CD8-positive, alpha-beta memory T cell (primary cell): ENCODE data around the gene PWWP2B. TPM values are rescaled to one million over a fixed set of nuclear protein-coding genes. Genes with fewer than 3 reads are reported as not detected.

Experiments
- CTCF ChIA-PET: fragments of 350-600 bp; sonication (Branson Sonifier 250); formaldehyde crosslinking; loops from one replicate; lab custom pipeline; 2021; ENCODE audit warnings: antibody characterized with exemption; lab: Charles Lee
- POLR2A ChIA-PET: fragments of 350-600 bp; sonication (Branson Sonifier 250); formaldehyde crosslinking; loops from one replicate; lab custom pipeline; 2021; ENCODE audit warnings: antibody characterized with exemption; lab: Charles Lee
- DNase-seq, 5 donors: peaks; one replicate each; pipeline versions ENCODE4 v3.0.0 to v3.0.0-alpha.2; 2020 to 2022; ENCODE audit warnings: mixed read lengths in 1 of 5
- H3K27ac ChIP-seq: one replicate; pipeline ENCODE4 v1.7.0; 2013; ENCODE audit warnings: low read depth, mild to moderate bottlenecking, low read length, moderate library complexity
- H3K27me3 ChIP-seq: 2 replicates; pipeline ENCODE4 v1.7.0; 2013; ENCODE audit warnings: low read length, mild to moderate bottlenecking; ENCODE audit not compliant: insufficient read depth, poor library complexity, severe bottlenecking
- H3K36me3 ChIP-seq: 2 replicates; pipeline ENCODE4 v1.7.0; 2013; ENCODE audit warnings: mild to moderate bottlenecking, low read length, moderate library complexity; ENCODE audit not compliant: insufficient read depth
- H3K4me1 ChIP-seq: 2 replicates; pipeline ENCODE4 v1.7.0; 2013; ENCODE audit warnings: mild to moderate bottlenecking, low read length, moderate library complexity; ENCODE audit not compliant: insufficient read depth
- H3K4me3 ChIP-seq: 2 replicates; pipeline ENCODE4 v1.7.0; 2013; ENCODE audit warnings: mild to moderate bottlenecking, low read length
- H3K9me3 ChIP-seq: 2 replicates; pipeline ENCODE4 v1.7.0; 2013; ENCODE audit warnings: mild to moderate bottlenecking, low read length
- H3K27ac Mint-ChIP-seq, 8 donors: one replicate each; pipeline ENCODE4 v1.8.0; 2020 to 2021; ENCODE audit warnings: mixed read lengths in 8 of 8, mild to moderate bottlenecking in 6 of 8, inconsistent platforms in 3 of 8, moderate library complexity in 3 of 8
- H3K27me3 Mint-ChIP-seq, 2 donors: one replicate each; pipeline ENCODE4 v1.8.0; 2020 to 2021; ENCODE audit warnings: mixed read lengths in 2 of 2, mild to moderate bottlenecking in 1 of 2, moderate library complexity in 1 of 2
- H3K36me3 Mint-ChIP-seq, 3 donors: one replicate each; pipeline ENCODE4 v1.8.0; 2020 to 2021; ENCODE audit warnings: mixed read lengths in 3 of 3, inconsistent platforms in 1 of 3, mild to moderate bottlenecking in 1 of 3
- H3K4me1 Mint-ChIP-seq, 3 donors: one replicate each; pipeline ENCODE4 v1.8.0; 2020 to 2021; ENCODE audit warnings: mixed read lengths in 3 of 3, inconsistent platforms in 1 of 3, mild to moderate bottlenecking in 1 of 3
- H3K4me3 Mint-ChIP-seq, 7 donors: one replicate each; pipeline ENCODE4 v1.8.0; 2020 to 2021; ENCODE audit warnings: mixed read lengths in 7 of 7, mild to moderate bottlenecking in 6 of 7, moderate library complexity in 4 of 7, inconsistent platforms in 2 of 7
- H3K9me3 Mint-ChIP-seq, 5 donors: one replicate each; pipeline ENCODE4 v1.8.0; 2020 to 2022; ENCODE audit warnings: mixed read lengths in 5 of 5, mild to moderate bottlenecking in 3 of 5, moderate library complexity in 2 of 5, inconsistent platforms in 1 of 5
- polyA plus RNA-seq: library from polyadenylated mRNA; unstranded; fragments of 300-500 nt; fragmentation: Illumina TruSeq; gene quantifications from one replicate; pipeline ENCODE4 v1.2.3, GENCODE V29; 2021
- total RNA-seq, 2 experiments: library from RNA; stranded (reverse); gene quantifications; one replicate each; pipeline ENCODE4 v1.2.3, GENCODE V29; 2021

The PWWP2B gene
- total and polyA plus RNA-seq, 3 experiments from 2014 or later = 3.1 to 4.4 (median 3.7) TPM

DNA sequence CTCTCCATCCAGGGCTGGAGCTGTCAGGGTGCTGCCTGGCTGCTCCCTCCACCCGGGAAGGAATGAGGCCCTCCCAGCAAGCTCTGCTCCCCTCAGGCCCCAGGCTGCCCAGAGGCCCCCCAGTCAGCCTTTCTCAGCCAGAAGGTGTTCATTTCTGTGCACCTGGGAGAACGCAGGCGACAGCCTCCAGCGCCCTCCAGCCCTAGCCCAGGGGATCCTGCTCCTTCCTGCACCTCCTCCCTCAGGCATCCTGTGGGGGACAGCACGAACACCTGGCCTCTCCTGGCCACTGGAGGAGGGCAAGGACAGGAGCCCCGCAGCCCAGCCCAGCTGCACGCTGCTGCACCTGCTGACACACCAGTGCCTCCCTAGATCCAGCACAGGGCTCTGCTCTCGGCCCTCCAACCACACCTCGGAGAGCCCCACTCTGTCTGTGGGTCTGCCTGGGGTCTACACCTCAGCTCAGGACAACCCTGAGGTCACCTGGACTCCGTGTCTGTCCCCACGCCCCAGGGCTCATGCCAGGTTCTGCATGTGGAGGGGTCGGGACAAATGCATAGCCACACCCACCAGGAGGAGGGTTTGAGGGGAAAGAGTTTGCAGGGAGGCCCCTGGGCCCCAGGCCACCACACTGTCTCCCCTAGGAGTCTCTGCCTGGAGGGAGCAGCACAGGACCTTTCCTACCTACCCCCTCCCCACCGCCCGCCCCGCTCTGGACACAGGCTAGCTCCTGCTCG lies 7.4 kb upstream of the PWWP2B start:
- no peaks in the 10 kb centered on the region for H3K27me3 ChIP-seq
- Mint-ChIP-seq H3K36me3 (no peaks in the 10 kb centered on the region), H3K27me3 (no peaks in the 10 kb centered on the region), H3K4me1 (peaks cover 10 to 12% (median 12%) of the 10 kb centered on the region in 3 donors), H3K4me3 (peak overlapping the region in 2 of 7 donors; percentile 13 to 34), H3K9me3 (no peaks in the 10 kb centered on the region), H3K27ac (peak overlapping the region in 2 of 8 donors; percentile 67 to 74)
- CTCF ChIA-PET = interaction anchor here (0.8 to 2.2 kb wide), 6 partner anchors 54 to 246 kb away, joined by 3 to 5 read pairs (median 3); no protein-coding TSS in a partner anchor
- no peaks in the 10 kb centered on the region for H3K9me3 ChIP-seq
- H3K36me3 ChIP-seq = no peaks in the 10 kb centered on the region
- H3K27ac ChIP-seq = no peak overlapping the region
- DNase-seq = peak in 1 of 5 donors; percentile 47
- H3K4me1 ChIP-seq = peaks cover 7% of the 10 kb centered on the region
- POLR2A ChIA-PET = no interaction called here
- H3K4me3 ChIP-seq = no peak overlapping the region

DNA sequence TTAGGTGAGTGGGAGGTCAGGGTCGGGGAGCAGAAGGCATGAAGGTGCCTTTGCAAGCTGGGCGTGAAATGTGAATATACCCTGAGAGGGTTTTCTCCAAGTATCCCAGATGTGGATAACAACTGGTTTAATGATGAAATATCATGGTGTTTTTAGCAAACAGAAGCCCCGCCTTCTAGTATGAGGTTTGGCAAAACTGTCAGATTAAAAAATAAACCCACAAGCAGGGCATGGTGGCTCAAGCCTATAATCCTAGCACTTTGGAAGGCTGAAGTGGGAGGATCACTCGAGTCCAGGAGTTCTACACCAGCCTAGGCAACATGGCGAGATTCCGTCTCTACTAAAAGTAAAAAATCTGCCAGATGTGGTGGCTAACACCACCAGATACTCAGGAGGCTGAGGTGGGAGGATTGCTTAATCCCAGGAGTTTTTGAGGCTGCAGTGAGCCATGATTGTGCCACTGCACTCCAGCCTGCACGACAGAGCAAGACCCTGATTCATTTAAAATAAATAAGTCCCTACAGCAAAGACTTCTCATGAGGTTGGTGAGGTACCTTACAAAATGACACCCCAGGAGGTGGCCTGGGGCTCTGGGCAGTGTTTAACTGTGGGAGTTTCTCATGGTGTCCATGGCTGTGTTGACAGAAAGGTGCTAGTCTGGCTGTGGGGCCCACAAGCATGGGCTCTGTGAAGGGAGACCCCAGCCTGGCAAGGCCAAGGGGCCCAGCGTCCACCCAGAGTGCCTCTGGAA lies 6.7 kb upstream of the PWWP2B start:
- Mint-ChIP-seq H3K27ac (peak overlapping the region in 4 of 8 donors; percentile 29 to 73 (median 52)), H3K27me3 (no peaks in the 10 kb centered on the region), H3K4me3 (peak overlapping the region in 1 of 7 donors; percentile 34), H3K4me1 (peaks cover 10 to 19% (median 12%) of the 10 kb centered on the region in 3 donors), H3K36me3 (no peaks in the 10 kb centered on the region), H3K9me3 (no peaks in the 10 kb centered on the region)
- ChIA-PET POLR2A (interaction anchor here (0.5 kb wide), 1 partner anchor 31 kb away, joined by 4 read pairs; no protein-coding TSS in a partner anchor), CTCF (interaction anchor here (1.3 to 2.2 kb wide), 4 partner anchors 56 to 245 kb away, joined by 3 to 6 read pairs (median 5); no protein-coding TSS in a partner anchor)
- peak in 1 of 5 donors; percentile 32 for DNase-seq
- no peak overlapping the region for H3K27ac ChIP-seq
- H3K4me3 ChIP-seq = no peak overlapping the region
- no peaks in the 10 kb centered on the region for H3K9me3 ChIP-seq
- no peaks in the 10 kb centered on the region for H3K27me3 ChIP-seq
- H3K4me1 ChIP-seq = peaks cover 7% of the 10 kb centered on the region
- H3K36me3 ChIP-seq = no peaks in the 10 kb centered on the region

DNA sequence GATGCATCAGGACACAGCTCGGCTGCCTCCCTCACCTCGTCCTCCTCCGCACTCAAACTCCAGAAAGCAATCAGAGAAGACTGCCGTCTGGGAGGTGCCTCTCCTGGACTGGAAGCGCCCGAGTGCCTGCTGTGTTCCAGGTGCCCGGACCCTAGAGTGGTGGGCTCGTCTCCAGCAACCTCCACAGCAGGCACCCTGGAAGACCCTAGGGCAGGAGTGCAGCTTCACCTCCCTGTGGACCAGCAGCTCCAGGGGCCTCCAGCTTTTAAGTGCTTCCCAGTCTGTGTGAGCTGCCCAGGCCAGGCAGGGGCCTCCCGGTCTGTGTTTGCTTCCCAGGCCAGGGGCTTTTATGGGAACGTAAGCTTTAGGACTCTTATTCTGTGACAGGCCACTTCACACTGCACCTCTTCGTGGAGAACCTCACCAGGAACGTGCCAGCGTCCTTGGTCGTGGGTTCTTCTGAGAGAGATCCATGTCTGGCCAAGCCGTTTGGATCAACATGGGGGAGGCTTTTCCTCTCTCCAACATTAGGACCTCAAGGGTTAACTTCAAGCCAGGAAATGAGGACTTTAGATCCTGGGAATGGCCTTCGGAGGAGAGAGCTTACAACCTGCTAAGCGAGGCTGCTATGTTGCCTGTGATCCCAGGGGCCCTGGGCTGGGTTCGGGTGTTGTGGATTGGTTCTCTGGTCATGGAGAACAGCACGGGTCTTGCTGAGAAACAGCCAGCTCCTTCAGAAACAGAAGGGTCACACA lies 5.9 kb upstream of the PWWP2B start:
- H3K27me3 Mint-ChIP-seq = no peaks in the 10 kb centered on the region
- Histone ChIP-seq H3K9me3 (no peaks in the 10 kb centered on the region), H3K27me3 (no peaks in the 10 kb centered on the region), H3K4me3 (no peak overlapping the region), H3K27ac (no peak overlapping the region), H3K4me1 (peaks cover 7% of the 10 kb centered on the region), H3K36me3 (no peaks in the 10 kb centered on the region)
- no peaks in the 10 kb centered on the region for H3K9me3 Mint-ChIP-seq
- ChIA-PET POLR2A (interaction anchor here (0.5 kb wide), 1 partner anchor 31 kb away, joined by 4 read pairs; no protein-coding TSS in a partner anchor), CTCF (interaction anchor here (1.4 to 1.9 kb wide), 2 partner anchors 56 to 63 kb away, joined by 5 to 6 read pairs; no protein-coding TSS in a partner anchor)
- DNase-seq = peak in 1 of 5 donors; percentile 22
- H3K4me1 Mint-ChIP-seq = peaks cover 10 to 21% (median 12%) of the 10 kb centered on the region in 3 donors
- peak overlapping the region in 3 of 8 donors; percentile 42 to 84 (median 67) for H3K27ac Mint-ChIP-seq
- no peaks in the 10 kb centered on the region for H3K36me3 Mint-ChIP-seq
- H3K4me3 Mint-ChIP-seq = no peak overlapping the region

DNA sequence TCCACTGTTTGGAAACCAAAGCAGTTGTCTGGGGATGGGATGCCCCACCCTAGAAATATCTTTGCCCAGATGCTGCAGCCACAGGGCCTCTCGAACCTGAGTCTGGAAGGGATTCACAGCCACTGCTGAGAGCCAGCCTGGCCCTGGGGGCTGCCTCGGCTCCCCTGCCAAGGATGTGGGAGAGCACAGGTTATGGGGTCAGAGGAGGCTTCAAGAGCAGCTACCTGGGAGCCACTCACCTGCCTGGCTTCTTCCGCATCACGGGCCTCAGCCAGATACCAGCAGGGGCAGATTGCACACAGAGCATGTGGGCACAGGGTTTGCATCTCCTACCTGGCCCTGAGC lies 5.4 kb upstream of the PWWP2B start:
- no peaks in the 10 kb centered on the region for H3K9me3 Mint-ChIP-seq
- ChIA-PET POLR2A (no interaction called here), CTCF (interaction anchor here (1.4 to 1.9 kb wide), 3 partner anchors 55 to 63 kb away, joined by 3 to 6 read pairs (median 5); no protein-coding TSS in a partner anchor)
- H3K27me3 ChIP-seq = no peaks in the 10 kb centered on the region
- no peak overlapping the region for H3K4me3 ChIP-seq
- H3K4me1 Mint-ChIP-seq = peaks cover 10 to 21% (median 12%) of the 10 kb centered on the region in 3 donors
- H3K4me3 Mint-ChIP-seq = peak overlapping the region in 1 of 7 donors; percentile 66
- no peaks in the 10 kb centered on the region for H3K27me3 Mint-ChIP-seq
- H3K4me1 ChIP-seq = peaks cover 7% of the 10 kb centered on the region
- H3K27ac Mint-ChIP-seq = peak overlapping the region in 4 of 8 donors; percentile 13 to 67 (median 52)
- no peaks in the 10 kb centered on the region for H3K36me3 Mint-ChIP-seq
- peak in 1 of 5 donors; percentile 42 for DNase-seq
- H3K27ac ChIP-seq = no peak overlapping the region
- H3K9me3 ChIP-seq = no peaks in the 10 kb centered on the region
- H3K36me3 ChIP-seq = no peaks in the 10 kb centered on the region

DNA sequence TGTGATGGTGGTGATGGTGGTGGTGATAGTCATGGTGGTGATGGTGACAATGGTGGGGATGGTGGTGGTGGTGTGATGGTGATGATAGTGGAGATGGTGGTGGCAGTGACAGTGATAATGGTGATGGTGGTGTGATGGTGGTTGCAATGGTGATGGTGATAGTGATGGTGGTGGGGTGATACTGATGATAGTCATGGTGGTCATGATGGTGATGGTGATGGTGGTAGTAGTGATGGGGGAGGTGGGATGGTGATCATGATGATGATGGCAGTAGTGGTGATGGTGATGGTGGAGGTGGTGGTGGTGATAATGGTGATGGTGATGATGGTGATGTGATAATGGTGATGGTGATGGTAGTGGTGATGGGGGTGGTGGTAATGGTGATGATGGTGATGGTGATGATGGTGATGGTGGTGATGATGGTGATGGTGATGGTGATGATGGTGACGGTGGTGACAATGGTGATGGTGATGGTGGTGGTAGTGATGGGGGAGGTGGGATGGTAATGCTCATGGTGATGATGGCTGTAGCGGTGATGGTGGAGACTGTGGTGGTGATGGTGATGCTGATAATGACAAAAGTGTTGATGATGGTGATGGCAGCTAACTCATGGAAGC lies 4.7 kb upstream of the PWWP2B start:
- H3K4me3 Mint-ChIP-seq = peak overlapping the region in 2 of 7 donors; percentile 23 to 66
- peak in 1 of 5 donors; percentile 26 for DNase-seq
- H3K36me3 ChIP-seq = no peaks in the 10 kb centered on the region
- H3K27me3 Mint-ChIP-seq = no peaks in the 10 kb centered on the region
- H3K27me3 ChIP-seq = no peaks in the 10 kb centered on the region
- H3K9me3 Mint-ChIP-seq = no peaks in the 10 kb centered on the region
- H3K4me1 ChIP-seq = peaks cover 6% of the 10 kb centered on the region
- H3K36me3 Mint-ChIP-seq = no peaks in the 10 kb centered on the region
- no peaks in the 10 kb centered on the region for H3K9me3 ChIP-seq
- CTCF ChIA-PET = interaction anchor here (0.7 to 1.8 kb wide), 4 partner anchors 51 to 63 kb away, joined by 3 to 5 read pairs (median 4); no protein-coding TSS in a partner anchor
- no peak overlapping the region for H3K4me3 ChIP-seq
- peak overlapping the region in 7 of 8 donors; percentile 32 to 75 (median 51) for H3K27ac Mint-ChIP-seq
- H3K4me1 Mint-ChIP-seq = peaks cover 10 to 21% (median 12%) of the 10 kb centered on the region in 3 donors
- H3K27ac ChIP-seq = no peak overlapping the region
- POLR2A ChIA-PET = no interaction called here

DNA sequence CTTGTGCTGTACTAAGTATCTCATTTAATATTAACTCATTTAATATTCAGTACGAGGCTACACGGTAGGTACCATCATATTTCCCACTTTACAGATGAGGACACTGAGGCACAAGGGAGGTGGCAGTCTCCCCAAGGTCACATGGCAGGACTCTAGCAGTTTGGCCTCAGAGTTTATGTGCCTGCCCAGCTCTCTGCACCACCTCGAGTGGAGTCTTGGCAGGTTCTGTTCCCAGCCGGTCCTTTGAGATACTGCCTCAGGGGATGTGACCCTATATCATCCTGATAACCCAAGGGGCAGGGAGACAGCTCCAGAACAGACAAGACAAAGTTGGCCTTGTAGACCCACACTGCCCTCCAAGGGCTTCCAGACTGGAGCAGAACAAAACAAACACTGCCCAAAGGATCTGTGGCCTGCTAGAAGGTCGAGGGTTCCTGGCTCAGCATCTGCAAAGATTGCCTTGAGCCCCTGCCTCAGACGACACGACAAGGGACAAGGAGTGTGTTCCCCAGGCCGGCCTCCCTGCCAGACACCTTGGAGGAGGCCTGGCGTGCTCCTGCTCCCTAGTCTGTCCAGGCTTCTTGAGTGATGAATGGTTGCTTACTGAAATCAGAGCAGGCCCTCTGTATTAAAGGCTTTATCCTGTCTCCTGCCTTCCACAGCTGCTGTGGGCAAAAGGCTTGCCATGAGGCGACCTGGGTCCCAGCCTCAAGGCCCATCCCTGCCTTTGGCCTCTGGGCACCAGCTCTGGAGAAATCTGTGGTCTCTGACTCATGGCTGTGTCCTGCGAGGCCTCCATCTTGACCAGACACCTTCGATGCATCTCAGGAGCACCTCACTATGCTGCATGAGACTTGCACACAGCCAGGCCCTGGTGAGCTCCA lies 3.9 kb upstream of the PWWP2B start:
- POLR2A ChIA-PET = no interaction called here
- peak in 1 of 5 donors; percentile 13 for DNase-seq
- H3K4me1 Mint-ChIP-seq = peaks cover 6 to 22% (median 10%) of the 10 kb centered on the region in 3 donors
- H3K27ac Mint-ChIP-seq = peak overlapping the region; percentile 40 to 75 (median 57)
- no peaks in the 10 kb centered on the region for H3K9me3 Mint-ChIP-seq
- H3K27ac ChIP-seq = no peak overlapping the region
- H3K4me3 Mint-ChIP-seq = peak overlapping the region in 2 of 7 donors; percentile 25 to 52
- CTCF ChIA-PET = interaction anchor here (0.7 to 1.8 kb wide), 4 partner anchors 51 to 62 kb away, joined by 3 to 5 read pairs (median 4); no protein-coding TSS in a partner anchor
- no peak overlapping the region for H3K4me3 ChIP-seq
- H3K4me1 ChIP-seq = peaks cover 5% of the 10 kb centered on the region
- H3K36me3 Mint-ChIP-seq = peaks cover 0 to 2% (median 0%) of the 10 kb centered on the region in 3 donors
- H3K36me3 ChIP-seq = no peaks in the 10 kb centered on the region
- H3K27me3 Mint-ChIP-seq = no peaks in the 10 kb centered on the region
- no peaks in the 10 kb centered on the region for H3K9me3 ChIP-seq
- no peaks in the 10 kb centered on the region for H3K27me3 ChIP-seq
